ENCODE results near the gene PKD2L1. TPM values are rescaled to one million over a fixed set of nuclear protein-coding genes. Genes with fewer than 3 reads are reported as not detected.

Gene PKD2L1
- total and polyA plus RNA-seq, 2 of the 8 experiments (the other 6 are each of a cell fraction or from before 2014, with no cell fraction given): 0.20 to 0.33 TPM

DNA sequence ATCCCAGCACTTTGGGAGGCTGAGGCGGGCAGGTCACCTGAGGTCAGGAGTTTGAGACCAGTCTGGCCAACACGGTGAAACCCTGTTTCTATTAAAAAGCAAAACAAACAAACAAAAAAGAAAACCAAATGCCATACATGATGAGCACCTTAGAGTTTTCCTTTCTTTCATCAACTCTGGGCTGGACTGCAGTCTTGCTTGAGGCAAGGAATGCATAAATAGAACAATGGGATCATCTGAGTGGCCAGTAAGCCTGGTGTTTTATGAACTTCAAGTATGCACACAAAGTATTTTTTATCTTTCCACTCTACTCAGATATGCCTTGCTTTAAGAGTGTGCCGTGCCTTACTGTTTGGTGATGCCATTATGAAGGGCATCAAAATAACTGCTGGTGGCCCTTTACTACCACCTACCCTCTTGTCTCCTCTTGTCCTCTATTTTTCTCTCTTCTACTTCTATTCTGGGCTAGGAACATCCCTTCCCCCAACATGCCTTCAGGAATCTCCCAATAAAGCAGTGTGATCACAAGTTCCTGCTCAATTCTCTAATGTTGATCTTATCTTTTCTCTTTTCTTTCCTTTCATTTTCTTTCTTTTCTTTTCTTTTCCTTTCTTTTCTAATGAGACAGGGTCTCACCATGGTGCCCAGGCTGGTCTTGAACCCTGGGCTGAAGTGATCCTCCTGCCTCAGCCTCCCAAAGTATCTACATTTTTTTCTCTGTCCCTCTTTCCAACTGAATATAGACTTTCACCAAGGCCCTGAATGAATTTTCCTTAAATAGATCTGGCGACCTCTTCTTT, 27.2 kb upstream of the PKD2L1 start:
- H3K36me3 ChIP-seq (ENCODE audit: control insufficient read depth in 2 of 4, insufficient read depth in 4 of 4, low read length in 3 of 4): peaks cover 56 to 99% (median 89%) of the 10 kb centered on the region in 4 experiments
- no peak overlapping the region for H3K56ac ChIP-seq (replicated peaks; ENCODE audit: insufficient read length, low read depth, low read length)
- WGBS, 2 experiments (ENCODE audit: extremely low coverage in 1 of 2, insufficient coverage in 1 of 2, insufficient read length in 1 of 2, insufficient replicate concordance in 2 of 2, low coverage in 1 of 2, low lambda C conversion rate in 2 of 2, missing lambda C conversion rate in 1 of 2): 90% methylated on average over 4 of the region's 4 CpGs; no CpG with 5 or more reads in 1 of the 2 experiments
- no peak overlapping the region for H3K23ac ChIP-seq (ENCODE audit: insufficient read length)
- no peak overlapping the region for H2BK20ac ChIP-seq (ENCODE audit: low read length)
- no peak overlapping the region for H2BK15ac ChIP-seq (ENCODE audit: low read length)
- FAIRE-seq: no peak
- H4K5ac ChIP-seq (ENCODE audit: insufficient read length, low read depth, low read length): no peak overlapping the region
- no peak overlapping the region for H3K4me2 ChIP-seq (ENCODE audit: insufficient read depth in 1 of 2, low read depth in 2 of 2, low read length in 2 of 2)
- no peak overlapping the region for H3K18ac ChIP-seq (ENCODE audit: extremely low read depth, low read length)
- no peak overlapping the region for H2BK120ac ChIP-seq (replicated peaks; ENCODE audit: low read depth, low read length)
- H3K23me2 ChIP-seq (ENCODE audit: low read depth, low read length): no peaks in the 10 kb centered on the region
- no peak overlapping the region for H3K14ac ChIP-seq (ENCODE audit: insufficient read length)
- no peak overlapping the region for H2BK5ac ChIP-seq (ENCODE audit: low read depth, low read length)
- H3K9ac ChIP-seq (replicated peaks in 1 of 4; ENCODE audit: extremely low read depth in 1 of 4, low read depth in 3 of 4, low read length in 3 of 4): no peak overlapping the region
- H3K27ac ChIP-seq (ENCODE audit: low read depth, low read length): no peak overlapping the region
- H2AFZ ChIP-seq (ENCODE audit: low read length): no peak overlapping the region
- peaks cover 0 to 8% (median 4%) of the 10 kb centered on the region in 4 experiments; a peak in 2 of 7 replicates for H3K4me1 ChIP-seq (replicated peaks in 1 of 4; ENCODE audit: control insufficient read depth in 3 of 4, insufficient read depth in 4 of 4, low read length in 3 of 4)
- H3K4me3 ChIP-seq (ENCODE audit: extremely low read depth in 1 of 4, insufficient read depth in 2 of 4, low read depth in 3 of 4, low read length in 4 of 4): no peak overlapping the region
- no peak overlapping the region for H4K91ac ChIP-seq (replicated peaks; ENCODE audit: insufficient read length, low read length)
- H4K20me1 ChIP-seq (replicated peaks in 1 of 2; ENCODE audit: control insufficient read depth in 1 of 2, insufficient read depth in 2 of 2, low read length in 2 of 2): peaks cover 2 to 40% of the 10 kb centered on the region in 2 experiments
- peaks cover 0 to 42% of the 10 kb centered on the region in 2 experiments; a peak in 3 of 4 replicates for H3K79me2 ChIP-seq (ENCODE audit: control insufficient read depth in 1 of 2, insufficient read depth in 2 of 2, low read length in 2 of 2)
- no peak for TF ChIP-seq TBP (IDR thresholded peaks at IDR 0.05; ENCODE audit: low read depth, low read length)
- no peak for TF ChIP-seq EP300 (IDR thresholded peaks at IDR 0.05; ENCODE audit: borderline replicate concordance in 1 of 2, low read depth in 2 of 2, low read length in 2 of 2)
- TF ChIP-seq CBX5 (IDR thresholded peaks at IDR 0.05; ENCODE audit: low read depth, low read length): no peak
- no peak for TF ChIP-seq HDAC6 (IDR thresholded peaks at IDR 0.05; ENCODE audit: low read depth, low read length)
- H3K79me1 ChIP-seq (ENCODE audit: low read depth, low read length): peaks cover 5% of the 10 kb centered on the region; the same call in 1 of the 2 replicates
- H3K9me3 ChIP-seq (ENCODE audit: insufficient read depth in 2 of 2, low read depth in 1 of 2, low read length in 1 of 2): no peaks in the 10 kb centered on the region
- no peak overlapping the region for H2BK12ac ChIP-seq (ENCODE audit: low read depth, low read length)
- CTCF ChIA-PET (ENCODE audit: partially characterized antibody): interaction anchor here (1.1 kb wide), 1 partner anchor 214 kb away, joined by 3 read pairs; no protein-coding TSS in a partner anchor
- H3K27me3 ChIP-seq (replicated peaks in 1 of 4; ENCODE audit: control insufficient read depth in 3 of 4, extremely low read depth in 1 of 4, insufficient read depth in 3 of 4, low read length in 3 of 4): no peaks in the 10 kb centered on the region
- POLR2A ChIA-PET (ENCODE audit: partially characterized antibody): interaction anchor here (3.3 to 6.8 kb wide), 3 partner anchors 9 to 13 kb away, joined by 19 to 103 read pairs (median 24); partner anchors contain the start of gene SCD
- no peak overlapping the region for H3K4ac ChIP-seq (replicated peaks; ENCODE audit: insufficient read length, low read depth, low read length)
- H4K8ac ChIP-seq (ENCODE audit: extremely low read depth, insufficient read depth, low read length): no peak overlapping the region
- H2AK5ac ChIP-seq (ENCODE audit: low read depth, low read length): no peak overlapping the region
- no peak for DNase-seq (ENCODE audit: low read depth in 1 of 2, low spot score in 2 of 2)

All from H1 (cell line).